Left ventricle myocardium inferior (tissue), 1 donor: ENCODE measurements around the gene PAM. TPM values are rescaled to one million over a fixed set of nuclear protein-coding genes. Genes with fewer than 3 reads are reported as not detected.

ENCODE experiments used
- DNase-seq: peaks from one replicate; pipeline ENCODE4 v3.0.0-alpha.2; 2020
- H3K27ac ChIP-seq: fragments of 200-600 bp; replicated peaks from 2 replicates; pipeline ENCODE4 v1.8.0; 2021
- H3K27me3 ChIP-seq: fragments of 200-600 bp; 2 replicates; pipeline ENCODE4 v1.8.0; 2021; ENCODE audit warnings: low read depth
- H3K36me3 ChIP-seq: fragments of 200-600 bp; 2 replicates; pipeline ENCODE4 v1.8.0; 2021
- H3K4me1 ChIP-seq: fragments of 200-600 bp; 2 replicates; pipeline ENCODE4 v1.8.0; 2021
- H3K4me3 ChIP-seq: fragments of 200-600 bp; 2 replicates; pipeline ENCODE4 v1.8.0; 2021; ENCODE audit warnings: mild to moderate bottlenecking, moderate library complexity
- H3K9me3 ChIP-seq: fragments of 200-600 bp; replicated peaks from 2 replicates; pipeline ENCODE4 v1.8.0; 2021
- CTCF ChIP-seq: fragments of 200-600 bp; IDR thresholded peaks from 2 replicates; pipeline ENCODE4 v1.8.0; 2021; ENCODE audit warnings: antibody characterized with exemption, mild to moderate bottlenecking, borderline replicate concordance
- intact Hi-C: fragments of 100-400 bp; cut with micrococcal nuclease; formaldehyde crosslinking; loops from one replicate; pipeline ENCODE4 v1.11.0; 2022
- total RNA-seq: library from RNA; stranded (reverse); fragmentation: NEBNext Ultra II Directional; extraction: Animal tissue kit (Norgen Biotek cat#: 25700); gene quantifications from one replicate; pipeline ENCODE4 v1.2.1, GENCODE V29; 2021
- donor health status: DM: no; HTN: yes; CAD: no; lungs with severe emphysema.

Gene PAM
- total RNA-seq, 1 donor from 2014 or later = 1,051 TPM

DNA sequence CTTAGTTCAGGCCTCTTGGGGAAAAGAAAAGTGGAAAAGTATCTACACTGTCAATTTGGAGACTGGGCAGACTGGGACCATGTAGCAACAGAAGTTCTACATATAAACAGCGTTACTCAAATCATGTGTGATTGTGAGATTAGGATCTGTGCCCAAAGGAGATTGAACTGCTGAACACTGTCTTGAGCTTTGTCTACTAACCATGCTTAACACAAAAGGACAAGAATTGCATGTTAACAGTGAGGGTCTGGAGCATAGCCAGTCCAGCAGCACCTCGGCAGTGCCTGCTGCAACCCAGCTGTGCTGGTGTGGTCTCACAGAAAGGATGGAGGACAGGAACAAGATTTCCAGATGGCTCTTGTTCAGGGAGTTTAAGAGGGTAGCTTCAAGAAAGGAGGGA lies 5.7 kb downstream of the PAM start:
- H3K27ac ChIP-seq = peak overlapping the region; percentile 53
- intact Hi-C loops = no loop called here
- no peak for DNase-seq
- H3K4me3 ChIP-seq = no peak overlapping the region
- peaks cover 95% of the 10 kb centered on the region for H3K4me1 ChIP-seq
- no peaks in the 10 kb centered on the region for H3K9me3 ChIP-seq
- no peak for TF ChIP-seq CTCF
- H3K27me3 ChIP-seq = no peaks in the 10 kb centered on the region
- H3K36me3 ChIP-seq = no peaks in the 10 kb centered on the region

DNA sequence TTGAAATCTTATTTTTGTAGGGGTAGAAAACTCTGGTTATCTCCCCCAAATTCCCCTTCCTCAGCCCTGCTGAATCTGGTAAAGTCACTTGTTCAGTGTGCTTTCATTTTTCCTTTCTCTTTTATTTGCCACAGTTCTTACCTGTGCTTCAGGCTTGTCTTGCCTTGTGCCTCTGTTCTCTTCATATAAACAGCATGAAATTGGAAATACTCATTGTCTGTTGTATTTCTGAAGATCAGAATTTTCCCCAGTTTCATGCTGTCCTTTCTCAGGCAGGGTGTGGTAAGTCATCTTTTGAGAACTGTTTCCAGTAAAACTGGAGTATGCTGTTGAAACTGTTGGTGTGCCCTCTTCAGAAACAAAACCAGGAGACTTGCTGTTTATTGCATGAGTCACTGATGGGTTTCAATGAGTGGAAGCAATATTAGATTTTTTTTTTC lies 7.0 kb downstream of the PAM start:
- no peak for TF ChIP-seq CTCF
- Histone ChIP-seq H3K4me3 (peak overlapping the region; percentile 26), H3K27ac (peak overlapping the region; percentile 53), H3K4me1 (peaks cover 84% of the 10 kb centered on the region), H3K36me3 (no peaks in the 10 kb centered on the region), H3K27me3 (no peaks in the 10 kb centered on the region), H3K9me3 (no peaks in the 10 kb centered on the region)
- intact Hi-C loops = no loop called here
- no peak for DNase-seq

DNA sequence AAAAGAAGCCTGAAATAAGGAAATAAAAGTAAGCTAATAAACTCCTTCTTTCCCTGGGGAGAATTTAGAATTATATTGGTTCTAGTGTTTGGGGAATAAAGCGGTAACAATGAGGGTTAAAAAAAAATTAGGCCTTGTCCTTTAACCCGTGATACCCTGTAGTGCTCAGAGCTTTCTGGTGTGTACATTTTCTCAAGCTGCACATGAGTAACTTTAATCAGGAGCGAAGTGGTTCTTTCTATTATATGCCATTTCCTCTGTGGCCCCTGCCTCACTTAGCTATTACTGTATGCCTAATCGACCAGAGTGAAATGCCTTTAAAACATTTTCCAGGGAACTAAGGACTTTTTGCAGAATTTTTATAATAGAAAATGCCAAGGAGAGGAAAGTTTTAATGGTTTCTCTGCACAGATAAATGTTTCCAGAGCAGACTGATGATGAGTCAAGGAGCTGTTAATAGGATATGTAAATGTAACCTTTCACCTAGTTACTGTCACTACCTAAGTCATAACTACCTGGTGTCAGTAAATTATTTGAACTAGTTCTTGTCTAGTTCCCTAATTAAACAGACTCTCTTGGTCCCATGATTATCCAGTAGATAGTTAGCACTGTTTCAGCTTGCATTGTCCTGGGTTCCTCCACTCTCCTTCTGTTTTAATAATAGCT lies 7.6 kb downstream of the PAM start:
- Histone ChIP-seq H3K36me3 (no peaks in the 10 kb centered on the region), H3K4me3 (no peak overlapping the region), H3K27me3 (no peaks in the 10 kb centered on the region), H3K27ac (peak overlapping the region; percentile 53), H3K4me1 (peaks cover 85% of the 10 kb centered on the region), H3K9me3 (no peaks in the 10 kb centered on the region)
- intact Hi-C loops = no loop called here
- TF ChIP-seq CTCF = no peak
- no peak for DNase-seq

GRCh38 chr5:102763734-102764133 lies 8.6 kb downstream of the PAM start:
- DNase-seq = no peak
- H3K27ac ChIP-seq = peak overlapping the region; percentile 53
- no peak for TF ChIP-seq CTCF
- H3K36me3 ChIP-seq = no peaks in the 10 kb centered on the region
- H3K27me3 ChIP-seq = no peaks in the 10 kb centered on the region
- H3K4me3 ChIP-seq = no peak overlapping the region
- no peaks in the 10 kb centered on the region for H3K9me3 ChIP-seq
- H3K4me1 ChIP-seq = peaks cover 77% of the 10 kb centered on the region
- intact Hi-C loops = no loop called here

GRCh38 chr5:102764381-102765004 lies 9.4 kb downstream of the PAM start:
- Histone ChIP-seq H3K27ac (no peak overlapping the region), H3K27me3 (no peaks in the 10 kb centered on the region), H3K36me3 (no peaks in the 10 kb centered on the region), H3K9me3 (no peaks in the 10 kb centered on the region), H3K4me1 (peaks cover 70% of the 10 kb centered on the region), H3K4me3 (no peak overlapping the region)
- no peak for TF ChIP-seq CTCF
- intact Hi-C loops = no loop called here
- no peak for DNase-seq
